ENCODE data around the gene JAK1.

Gene JAK1

DNA sequence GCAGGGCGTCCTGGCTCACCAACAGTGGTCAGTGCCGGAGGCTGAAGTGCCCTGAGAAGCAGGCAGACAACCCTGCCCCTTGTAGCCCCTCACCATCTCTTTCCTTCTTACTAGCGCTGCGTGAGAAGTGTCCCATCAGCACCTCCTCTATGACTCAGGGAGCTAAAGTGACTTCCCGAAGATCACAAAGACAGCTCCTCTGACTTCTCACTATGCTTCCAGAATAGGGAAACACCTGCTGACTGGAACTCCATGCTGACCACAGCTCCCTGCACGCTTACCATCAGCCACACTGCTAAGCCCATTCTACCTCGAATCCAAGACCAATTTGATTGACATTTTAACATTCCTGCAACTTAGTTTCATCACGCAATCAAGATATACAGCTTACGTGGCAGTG, 92.8 kb downstream of the JAK1 start:
- no peak for DNase-seq
- TF ChIP-seq CTCF (IDR thresholded peaks at IDR 0.05; ENCODE audit: low read depth, low read length, missing control alignments) = no peak
- H3K27me3 ChIP-seq (replicated peaks) = no peaks in the 10 kb centered on the region
- H3K36me3 ChIP-seq (replicated peaks) = peaks cover 63% of the 10 kb centered on the region
- H3K4me3 ChIP-seq (ENCODE audit: low read depth, low read length) = no peak overlapping the region
- no peak overlapping the region for H3K27ac ChIP-seq
- in situ Hi-C loops (cut with HindIII; ENCODE audit: low pct_ligation_motif_present, low sequenced_read_pairs) = no loop called here

GRCh38 chr1:64872067-64872466, 94.3 kb downstream of the JAK1 start:
- Histone ChIP-seq H3K27ac (no peak overlapping the region), H3K36me3 (replicated peaks) (peaks cover 61% of the 10 kb centered on the region), H3K4me3 (ENCODE audit: low read depth, low read length) (no peak overlapping the region), H3K27me3 (replicated peaks) (no peaks in the 10 kb centered on the region)
- no peak for DNase-seq
- no peak for TF ChIP-seq CTCF (IDR thresholded peaks at IDR 0.05; ENCODE audit: low read depth, low read length, missing control alignments)
- in situ Hi-C loops (cut with HindIII; ENCODE audit: low pct_ligation_motif_present, low sequenced_read_pairs) = no loop called here

- DNase-seq = no peak
- in situ Hi-C loops (cut with HindIII; ENCODE audit: low pct_ligation_motif_present, low sequenced_read_pairs) = no loop called here
- no peak overlapping the region for H3K27ac ChIP-seq
- H3K27me3 ChIP-seq (replicated peaks) = no peaks in the 10 kb centered on the region
- no peak for TF ChIP-seq CTCF (IDR thresholded peaks at IDR 0.05; ENCODE audit: low read depth, low read length, missing control alignments)
- H3K36me3 ChIP-seq (replicated peaks) = peaks cover 63% of the 10 kb centered on the region
- H3K4me3 ChIP-seq (ENCODE audit: low read depth, low read length) = no peak overlapping the region
These were observed 95.1 kb downstream of the JAK1 start for GRCh38 chr1:64871256-64871655.

DNA sequence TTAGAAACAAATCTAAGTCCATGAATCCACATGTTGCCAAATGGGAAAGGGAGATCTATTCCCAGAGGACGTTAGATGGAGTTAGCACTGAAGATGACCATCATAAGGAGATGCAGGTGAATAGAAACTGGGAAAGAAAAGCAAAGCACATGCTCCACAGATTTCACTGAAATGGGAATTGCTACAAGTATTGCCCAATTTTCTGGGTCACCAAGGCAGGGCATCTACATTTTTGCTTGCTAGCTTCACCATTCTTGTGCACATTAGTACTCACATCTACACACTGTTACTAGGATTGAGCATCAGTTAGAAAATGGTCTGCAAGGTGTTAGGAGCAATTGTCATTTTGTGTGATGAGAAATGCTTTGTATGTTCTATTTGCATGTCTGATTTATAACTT, 99.1 kb downstream of the JAK1 start:
- TF ChIP-seq CTCF (IDR thresholded peaks at IDR 0.05; ENCODE audit: low read depth, low read length, missing control alignments) = no peak
- Histone ChIP-seq H3K27me3 (replicated peaks) (no peaks in the 10 kb centered on the region), H3K27ac (no peak overlapping the region), H3K36me3 (replicated peaks) (peaks cover 38% of the 10 kb centered on the region), H3K4me3 (ENCODE audit: low read depth, low read length) (no peak overlapping the region)
- no peak for DNase-seq
- in situ Hi-C loops (cut with HindIII; ENCODE audit: low pct_ligation_motif_present, low sequenced_read_pairs) = no loop called here

DNA sequence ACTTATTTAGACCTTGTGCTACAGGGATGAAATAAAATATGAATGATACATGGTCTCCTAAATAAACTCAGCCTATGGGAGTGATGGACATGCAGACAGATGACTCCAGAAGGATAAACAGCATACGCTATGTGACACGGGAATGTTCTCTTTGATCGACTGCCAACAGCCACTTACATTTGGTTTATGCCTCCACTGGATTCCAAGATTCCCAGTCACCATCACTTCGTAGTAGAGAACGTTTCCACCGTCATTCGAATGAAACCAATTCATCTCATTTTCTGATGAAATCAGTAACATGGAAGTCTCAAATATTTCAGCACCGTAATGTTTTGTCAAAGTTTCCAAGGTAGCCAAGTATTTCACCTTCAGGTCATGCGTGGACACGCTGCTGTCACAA, 99.7 kb downstream of the JAK1 start:
- in situ Hi-C loops (cut with HindIII; ENCODE audit: low pct_ligation_motif_present, low sequenced_read_pairs) = no loop called here
- peak; percentile 33 for DNase-seq
- Histone ChIP-seq H3K27ac (no peak overlapping the region), H3K36me3 (replicated peaks) (peaks cover 32% of the 10 kb centered on the region), H3K27me3 (replicated peaks) (no peaks in the 10 kb centered on the region), H3K4me3 (ENCODE audit: low read depth, low read length) (no peak overlapping the region)
- no peak for TF ChIP-seq CTCF (IDR thresholded peaks at IDR 0.05; ENCODE audit: low read depth, low read length, missing control alignments)

DNA sequence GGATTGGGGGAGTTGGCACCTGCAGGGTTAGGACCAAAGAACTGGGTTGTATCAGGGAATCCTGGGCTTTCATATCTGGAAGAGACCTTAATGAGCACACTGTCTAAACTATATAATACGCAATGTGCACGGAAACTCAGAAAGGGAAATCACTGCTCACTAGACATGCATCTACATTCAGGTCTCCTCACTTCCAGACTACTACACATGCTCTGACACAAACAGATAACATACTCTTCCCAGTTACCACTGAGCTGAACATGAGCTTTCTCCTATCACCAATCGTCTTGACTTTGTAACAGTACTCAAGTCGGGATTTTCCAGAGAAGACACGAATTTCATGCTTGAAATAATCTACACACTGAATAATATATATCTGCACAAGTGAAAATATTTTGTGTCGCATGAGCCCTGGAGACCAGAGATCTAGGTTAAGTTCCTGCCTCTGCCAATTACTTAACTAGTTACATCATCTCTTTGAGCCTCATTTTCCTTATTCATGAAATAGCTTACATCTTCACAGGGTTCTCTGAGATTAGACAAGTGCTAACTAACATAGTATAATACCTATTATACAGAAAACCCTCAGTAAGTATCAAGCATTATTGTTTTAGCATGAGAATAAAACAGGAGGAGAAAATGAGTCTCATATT, 101.1 kb downstream of the JAK1 start:
- DNase-seq = no peak
- no peaks in the 10 kb centered on the region for H3K27me3 ChIP-seq (replicated peaks)
- TF ChIP-seq CTCF (IDR thresholded peaks at IDR 0.05; ENCODE audit: low read depth, low read length, missing control alignments) = no peak
- in situ Hi-C loops (cut with HindIII; ENCODE audit: low pct_ligation_motif_present, low sequenced_read_pairs) = no loop called here
- peaks cover 25% of the 10 kb centered on the region for H3K36me3 ChIP-seq (replicated peaks)
- no peak overlapping the region for H3K27ac ChIP-seq
- H3K4me3 ChIP-seq (ENCODE audit: low read depth, low read length) = no peak overlapping the region

All from brain microvascular endothelial cell (primary cell).